Left lung (tissue), 10 donors: ENCODE data around the gene PHACTR3. TPM values are rescaled to one million over a fixed set of nuclear protein-coding genes. Genes with fewer than 3 reads are reported as not detected.

ENCODE experiments used
- ATAC-seq: fragments of 200-7000 bp; cut with Tn5 transposase; one replicate; pipeline ENCODE4 v1.9.1; 2020; ENCODE audit warnings: moderate library complexity
- DNase-seq, 4 donors: peaks; one replicate each; pipeline ENCODE4 v3.0.0-alpha.2; 2013 to 2020
- H3K27ac ChIP-seq, 2 donors: fragments of 200-600 bp; sonication (generic) in 1 of 2; one replicate each; pipeline versions ENCODE4 v1.5.0 to v1.8.0; 2020 to 2021
- H3K27me3 ChIP-seq, 2 donors: fragments of 200-600 bp; sonication (generic) in 1 of 2; one replicate each; pipeline versions ENCODE4 v1.5.0 to v1.8.0; 2020 to 2021
- H3K36me3 ChIP-seq, 2 donors: fragments of 200-600 bp; sonication (generic) in 1 of 2; one replicate each; pipeline versions ENCODE4 v1.5.0 to v1.8.0; 2020 to 2021
- H3K4me1 ChIP-seq, 2 donors: fragments of 200-600 bp; one replicate each; pipeline ENCODE4 v1.8.0; 2021
- H3K4me3 ChIP-seq, 2 donors: fragments of 200-600 bp; sonication (generic) in 1 of 2; one replicate each; pipeline versions ENCODE4 v1.5.0 to v1.8.0; 2020 to 2021; ENCODE audit warnings: mild to moderate bottlenecking in 1 of 2
- H3K9me3 ChIP-seq, 2 donors: fragments of 200-600 bp; sonication (generic) in 1 of 2; one replicate each; pipeline versions ENCODE4 v1.5.0 to v1.8.0; 2020 to 2021
- intact Hi-C, 2 donors: fragments of 100-400 bp; cut with DNase I; formaldehyde crosslinking; loops; one replicate each; pipeline versions ENCODE4 v1.11.2 to v1.14.2; 2022
- polyA plus RNA-seq, 6 donors: library from polyadenylated mRNA; unstranded; fragments of 120-200 nt; gene quantifications; one replicate each; pipeline ENCODE4 v1.2.1, GENCODE V29; 2013; ENCODE audit not compliant: insufficient read length in 6 of 6
- total RNA-seq, 2 donors: library from RNA; stranded (reverse); fragmentation: NEBNext Ultra II Directional; extraction: Animal tissue kit (Norgen Biotek cat#: 25700); gene quantifications; one replicate each; pipeline ENCODE4 v1.2.1, GENCODE V29; 2021
- TF ChIP-seq, protein P1 (sequence below), 2 donors: fragments of 200-600 bp; sonication (generic) in 1 of 2; IDR thresholded peaks; one replicate each; pipeline versions ENCODE4 v1.5.0 to v1.8.0; 2021; ENCODE audit warnings: antibody characterized with exemption in 2 of 2
- donor health status: DM: no; HTN: yes; CAD: no.
- donor health status: DM: no; HTN: no; CAD: no.

Gene PHACTR3
- total and polyA plus RNA-seq, 8 donors = 3.5 to 14.5 (median 4.4) TPM

DNA sequence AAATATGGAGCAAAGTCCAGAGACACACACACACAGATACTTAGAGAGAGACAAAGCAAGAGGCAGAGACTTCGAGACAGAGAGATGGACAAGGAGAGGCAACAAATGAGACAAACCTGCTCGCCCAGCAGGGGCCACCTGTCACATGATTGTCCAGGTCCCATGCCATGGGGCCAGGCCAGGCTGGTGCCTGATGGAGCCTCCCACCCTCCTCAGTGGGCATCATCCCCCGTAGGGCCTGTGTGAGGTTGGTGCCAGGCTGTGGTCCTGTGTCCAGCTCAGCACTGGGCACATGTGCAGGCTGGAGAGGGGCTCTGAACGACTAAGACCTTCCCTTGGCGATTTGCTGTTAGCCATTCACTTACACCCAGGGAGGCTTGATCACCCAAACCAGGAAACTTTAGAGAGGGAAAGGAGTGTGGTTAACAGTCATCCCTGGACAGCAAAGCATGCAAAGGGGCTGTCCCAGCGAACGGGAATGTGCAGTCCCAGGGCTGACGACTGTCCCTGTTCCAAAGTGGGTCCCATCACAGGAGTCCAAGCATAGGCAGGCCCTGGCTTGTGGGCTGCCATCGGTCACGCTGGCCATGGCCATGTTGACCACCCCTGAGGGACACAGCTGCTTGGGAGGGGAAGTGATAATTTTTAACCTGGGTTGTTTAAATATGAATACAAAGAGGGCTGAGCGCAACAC lies 38.4 kb upstream of the PHACTR3 start:
- no peak overlapping the region for H3K27ac ChIP-seq
- TF ChIP-seq, protein P1, sequence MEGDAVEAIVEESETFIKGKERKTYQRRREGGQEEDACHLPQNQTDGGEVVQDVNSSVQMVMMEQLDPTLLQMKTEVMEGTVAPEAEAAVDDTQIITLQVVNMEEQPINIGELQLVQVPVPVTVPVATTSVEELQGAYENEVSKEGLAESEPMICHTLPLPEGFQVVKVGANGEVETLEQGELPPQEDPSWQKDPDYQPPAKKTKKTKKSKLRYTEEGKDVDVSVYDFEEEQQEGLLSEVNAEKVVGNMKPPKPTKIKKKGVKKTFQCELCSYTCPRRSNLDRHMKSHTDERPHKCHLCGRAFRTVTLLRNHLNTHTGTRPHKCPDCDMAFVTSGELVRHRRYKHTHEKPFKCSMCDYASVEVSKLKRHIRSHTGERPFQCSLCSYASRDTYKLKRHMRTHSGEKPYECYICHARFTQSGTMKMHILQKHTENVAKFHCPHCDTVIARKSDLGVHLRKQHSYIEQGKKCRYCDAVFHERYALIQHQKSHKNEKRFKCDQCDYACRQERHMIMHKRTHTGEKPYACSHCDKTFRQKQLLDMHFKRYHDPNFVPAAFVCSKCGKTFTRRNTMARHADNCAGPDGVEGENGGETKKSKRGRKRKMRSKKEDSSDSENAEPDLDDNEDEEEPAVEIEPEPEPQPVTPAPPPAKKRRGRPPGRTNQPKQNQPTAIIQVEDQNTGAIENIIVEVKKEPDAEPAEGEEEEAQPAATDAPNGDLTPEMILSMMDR (IDR thresholded peaks at IDR 0.05) = no peak
- DNase-seq = no peak
- H3K36me3 ChIP-seq = no peaks in the 10 kb centered on the region
- intact Hi-C loops = no loop called here
- no peaks in the 10 kb centered on the region for H3K9me3 ChIP-seq
- no peak for ATAC-seq
- H3K27me3 ChIP-seq = peaks cover 0 to 36% of the 10 kb centered on the region in 2 donors
- H3K4me1 ChIP-seq = no peaks in the 10 kb centered on the region
- H3K4me3 ChIP-seq = no peak overlapping the region

DNA sequence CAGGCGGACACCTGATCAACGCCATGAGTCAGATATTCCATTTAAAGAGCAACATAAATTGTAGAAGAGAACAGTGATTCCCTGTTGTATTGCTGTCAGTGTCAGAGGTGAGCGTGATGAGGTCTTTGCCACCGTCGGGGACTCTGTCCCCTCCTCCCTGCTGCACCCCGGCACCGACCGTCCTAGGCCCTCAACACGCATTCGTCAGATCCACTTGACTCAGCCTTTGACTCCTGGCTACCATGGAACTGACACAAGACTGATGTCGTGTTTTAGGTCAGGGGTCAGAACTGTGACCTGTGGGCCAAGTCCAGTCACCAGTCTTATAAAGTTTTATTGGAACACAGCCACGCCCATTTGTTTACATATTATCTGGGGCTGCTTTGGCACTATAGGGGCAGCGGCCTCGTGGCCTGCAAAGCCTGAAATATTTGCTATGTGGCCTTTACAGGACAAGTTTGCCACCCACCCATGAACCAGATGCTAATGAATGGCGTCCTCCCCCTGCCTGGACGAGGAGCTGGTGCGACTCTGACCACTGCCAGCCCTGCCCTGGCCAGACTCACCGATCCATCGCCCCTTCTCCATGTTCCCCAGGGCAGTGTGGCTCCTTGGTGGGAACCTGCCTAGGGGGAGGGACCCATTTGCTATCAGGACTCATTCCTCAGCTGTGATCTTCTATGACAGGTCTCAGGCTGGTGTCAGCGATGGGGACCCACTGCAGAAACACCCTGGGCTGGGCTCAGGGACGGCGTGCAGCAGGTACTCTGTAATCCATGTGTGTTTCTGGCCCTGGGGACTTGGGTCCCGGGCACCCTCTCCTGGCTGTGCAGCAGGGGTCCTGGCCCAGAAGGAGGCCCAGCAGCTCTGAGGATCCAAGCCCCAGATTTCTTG lies 37.5 kb upstream of the PHACTR3 start:
- Histone ChIP-seq H3K4me3 (no peak overlapping the region), H3K4me1 (peaks cover 0 to 3% of the 10 kb centered on the region in 2 donors), H3K36me3 (no peaks in the 10 kb centered on the region), H3K9me3 (no peaks in the 10 kb centered on the region), H3K27me3 (peaks cover 0 to 38% of the 10 kb centered on the region in 2 donors), H3K27ac (no peak overlapping the region)
- TF ChIP-seq, protein P1 (IDR thresholded peaks at IDR 0.05) = no peak
- ATAC-seq (no peak), DNase-seq (no peak)
- intact Hi-C loops = no loop called here

DNA sequence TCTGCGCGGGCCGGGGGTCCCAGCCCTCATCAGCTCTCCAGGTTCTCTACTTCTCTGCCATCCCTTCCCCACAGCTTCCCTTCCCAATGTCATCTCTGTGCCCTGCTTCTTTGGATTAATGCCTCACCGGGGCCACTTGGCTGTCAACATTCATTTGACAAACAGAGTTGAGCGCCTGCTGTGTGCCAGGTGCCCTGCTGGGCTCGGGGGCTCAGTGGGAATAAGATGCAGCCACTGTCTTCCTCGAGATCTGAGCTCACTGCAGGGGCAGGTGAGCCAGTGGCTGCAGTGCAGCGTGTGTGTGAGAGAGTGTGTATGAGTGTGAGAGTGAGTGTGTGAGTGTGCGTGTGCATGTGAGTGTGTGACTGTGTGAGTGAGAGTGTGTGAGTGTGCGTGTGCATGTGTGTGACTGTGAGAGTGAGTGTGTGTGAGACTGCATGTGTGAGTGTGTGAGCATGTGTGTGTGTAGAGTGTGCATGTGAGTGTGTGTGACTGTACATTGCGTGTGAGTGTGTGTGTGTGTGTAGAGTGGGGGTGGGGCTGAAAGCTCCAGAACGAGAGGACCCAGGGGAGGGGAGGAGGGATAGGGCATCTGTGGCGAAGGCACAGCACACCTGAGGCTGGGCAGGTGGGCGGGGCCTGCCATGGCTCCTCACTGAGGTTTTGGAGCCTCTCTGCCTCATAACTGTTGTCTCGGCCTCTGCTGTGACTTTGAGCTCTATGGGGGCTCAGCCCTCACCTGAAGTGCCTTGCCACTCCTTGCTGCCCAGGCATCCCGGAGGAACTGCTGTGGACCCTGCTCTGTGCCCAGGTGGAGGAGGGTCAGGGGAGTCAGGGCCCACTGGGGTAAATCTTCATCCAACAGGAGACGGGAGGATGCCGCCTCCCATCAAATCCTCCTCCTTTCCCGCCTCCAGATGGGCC lies 36.5 kb upstream of the PHACTR3 start:
- TF ChIP-seq, protein P1 (IDR thresholded peaks at IDR 0.05) = no peak
- Histone ChIP-seq H3K4me1 (peaks cover 0 to 3% of the 10 kb centered on the region in 2 donors), H3K4me3 (no peak overlapping the region), H3K36me3 (no peaks in the 10 kb centered on the region), H3K9me3 (no peaks in the 10 kb centered on the region), H3K27ac (no peak overlapping the region), H3K27me3 (peaks cover 0 to 46% of the 10 kb centered on the region in 2 donors)
- DNase-seq = no peak
- ATAC-seq = no peak
- intact Hi-C loops = no loop called here

DNA sequence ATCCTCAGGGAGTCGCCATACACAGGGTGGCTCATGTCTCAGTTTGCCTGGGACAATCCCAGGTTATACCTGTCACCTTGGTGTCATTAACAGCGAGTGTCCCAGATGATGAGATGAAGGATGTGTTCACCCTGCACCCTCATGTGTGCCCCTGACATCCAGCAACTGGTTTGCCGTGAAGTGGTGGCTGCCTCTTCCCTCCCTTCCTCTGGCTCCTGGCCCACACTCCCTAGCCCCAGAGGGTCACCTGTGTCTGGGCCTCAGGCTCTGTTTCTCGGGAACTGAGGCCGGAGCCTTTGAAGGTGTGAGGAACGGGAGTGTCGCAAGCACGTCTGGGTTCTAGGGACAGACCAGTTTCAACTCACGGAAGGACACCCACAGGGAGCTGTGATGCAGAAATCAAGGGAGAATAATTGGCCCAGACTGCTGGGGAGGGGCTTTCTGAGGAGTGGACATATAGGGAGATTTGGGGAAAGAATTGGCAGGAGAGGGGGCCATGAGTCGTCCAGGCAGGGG lies 35.8 kb upstream of the PHACTR3 start:
- intact Hi-C loops = no loop called here
- TF ChIP-seq, protein P1 (IDR thresholded peaks at IDR 0.05) = no peak
- peaks cover 0 to 51% of the 10 kb centered on the region in 2 donors for H3K27me3 ChIP-seq
- H3K36me3 ChIP-seq = no peaks in the 10 kb centered on the region
- no peak overlapping the region for H3K27ac ChIP-seq
- DNase-seq (no peak), ATAC-seq (no peak)
- H3K4me1 ChIP-seq = peaks cover 0 to 3% of the 10 kb centered on the region in 2 donors
- H3K4me3 ChIP-seq = no peak overlapping the region
- H3K9me3 ChIP-seq = no peaks in the 10 kb centered on the region
